HUES48 (cell line): ENCODE measurements around the gene ZNF419.
"Not testable (repeated sequence)": the region's sequence is repeated elsewhere in the genome, so short reads cannot be mapped to it uniquely, and the experiment has no call there.

Experiments used
- H3K27ac ChIP-seq: one replicate; pipeline ENCODE4 v1.7.0; 2013; ENCODE audit warnings: low read depth, low read length, inconsistent platforms
- H3K27me3 ChIP-seq: 2 replicates; pipeline ENCODE4 v1.6.1; 2013; ENCODE audit warnings: mild to moderate bottlenecking, low read length; ENCODE audit not compliant: control insufficient read depth, insufficient read depth
- H3K36me3 ChIP-seq: 2 replicates; pipeline ENCODE4 v1.6.1; 2013; ENCODE audit warnings: low read length; ENCODE audit not compliant: control insufficient read depth, insufficient read depth
- H3K4me1 ChIP-seq: 2 replicates; pipeline ENCODE4 v1.6.1; 2013; ENCODE audit warnings: mild to moderate bottlenecking, low read length; ENCODE audit not compliant: control insufficient read depth, insufficient read depth
- H3K4me3 ChIP-seq: 2 replicates; pipeline ENCODE4 v1.5.1; 2013; ENCODE audit warnings: mild to moderate bottlenecking, low read depth, low read length
- H3K9ac ChIP-seq: 2 replicates; pipeline ENCODE4 v1.6.1; 2013; ENCODE audit warnings: mild to moderate bottlenecking, low read depth, low read length, moderate library complexity
- H3K9me3 ChIP-seq: 2 replicates; pipeline ENCODE4 v1.6.1; 2013; ENCODE audit warnings: low read length; ENCODE audit not compliant: control insufficient read depth, insufficient read depth

Gene ZNF419

GRCh38 chr19:57488299-57488644 is 722 bp downstream of the ZNF419 start:
- not testable (repeated sequence) for H3K27me3 ChIP-seq, H3K9me3 ChIP-seq, H3K9ac ChIP-seq, H3K27ac ChIP-seq, H3K4me1 ChIP-seq
- peaks cover 24% of the 10 kb centered on the region for H3K36me3 ChIP-seq
- peak overlapping the region; percentile 56 for H3K4me3 ChIP-seq

GRCh38 chr19:57499332-57499679 is 11.8 kb downstream of the ZNF419 start:
- not testable (repeated sequence) for H3K36me3 ChIP-seq, H3K27ac ChIP-seq, H3K27me3 ChIP-seq, H3K9me3 ChIP-seq, H3K9ac ChIP-seq, H3K4me1 ChIP-seq
- peak overlapping the region; percentile 76 for H3K4me3 ChIP-seq

- H3K9me3 ChIP-seq, H3K27me3 ChIP-seq, H3K36me3 ChIP-seq, H3K4me1 ChIP-seq: not testable (repeated sequence)
- Histone ChIP-seq H3K27ac (peak within 1 kb of the TSS; percentile 40), H3K9ac (peak within 1 kb of the TSS; percentile 72), H3K4me3 (peak within 1 kb of the TSS; percentile 76)
Observed at GRCh38 chr19:57499680-57500395, 12.3 kb downstream of the ZNF419 start, which contains the start of gene ZNF773. Gene ZNF773 (plus strand): TSS chr19:57499938. CDS start chr19:57500081, 143 bp downstream.

- H3K9me3 ChIP-seq, H3K27me3 ChIP-seq, H3K4me1 ChIP-seq, H3K27ac ChIP-seq, H3K9ac ChIP-seq: not testable (repeated sequence)
- Histone ChIP-seq H3K36me3 (peaks cover 11% of the 10 kb centered on the region), H3K4me3 (peak overlapping the region; percentile 57)
Observed at GRCh38 chr19:57500400-57500799, 12.8 kb downstream of the ZNF419 start.

GRCh38 chr19:57506163-57506562 is 18.6 kb downstream of the ZNF419 start:
- Histone ChIP-seq H3K9ac (no peak overlapping the region), H3K4me3 (no peak overlapping the region), H3K36me3 (peaks cover 35% of the 10 kb centered on the region), H3K4me1 (no peaks in the 10 kb centered on the region), H3K27ac (no peak overlapping the region), H3K9me3 (peaks cover 9% of the 10 kb centered on the region; the same call in 1 of the 2 replicates), H3K27me3 (no peaks in the 10 kb centered on the region)

GRCh38 chr19:57511484-57511883 is 23.9 kb downstream of the ZNF419 start:
- Histone ChIP-seq H3K27ac (no peak overlapping the region), H3K4me3 (no peak overlapping the region), H3K36me3 (peaks cover 12% of the 10 kb centered on the region), H3K27me3 (no peaks in the 10 kb centered on the region), H3K9ac (no peak overlapping the region), H3K4me1 (no peaks in the 10 kb centered on the region), H3K9me3 (peaks cover 47% of the 10 kb centered on the region)

GRCh38 chr19:57512845-57513244 is 25.3 kb downstream of the ZNF419 start:
- H3K4me3 ChIP-seq: no peak overlapping the region
- no peak overlapping the region for H3K27ac ChIP-seq
- no peaks in the 10 kb centered on the region; the same call in 1 of the 2 replicates for H3K36me3 ChIP-seq
- peaks cover 55% of the 10 kb centered on the region for H3K9me3 ChIP-seq
- H3K27me3 ChIP-seq: no peaks in the 10 kb centered on the region
- H3K9ac ChIP-seq: no peak overlapping the region
- H3K4me1 ChIP-seq: no peaks in the 10 kb centered on the region

- Histone ChIP-seq H3K4me1 (no peaks in the 10 kb centered on the region), H3K27me3 (no peaks in the 10 kb centered on the region), H3K4me3 (no peak overlapping the region), H3K9ac (no peak overlapping the region), H3K9me3 (peaks cover 47% of the 10 kb centered on the region), H3K27ac (no peak overlapping the region), H3K36me3 (no peaks in the 10 kb centered on the region)
Observed at GRCh38 chr19:57515255-57515654, 27.7 kb downstream of the ZNF419 start.

GRCh38 chr19:57518021-57518420 is 30.5 kb downstream of the ZNF419 start:
- H3K27me3 ChIP-seq: not testable (repeated sequence)

GRCh38 chr19:57527136-57527881 is 39.8 kb downstream of the ZNF419 start, which contains the start of gene ZNF549:
Gene ZNF549 (plus strand): TSS chr19:57527356. CDS start chr19:57527574, 218 bp downstream.
- peak within 1 kb of the TSS; percentile 87 for H3K4me3 ChIP-seq
- H3K27ac ChIP-seq: peak within 1 kb of the TSS; percentile 88
- peaks cover 17% of the 10 kb centered on the region for H3K36me3 ChIP-seq
- H3K4me1 ChIP-seq: peaks cover 3% of the 10 kb centered on the region; the same call in 1 of the 2 replicates
- H3K9ac ChIP-seq: peak within 1 kb of the TSS; percentile 78
- H3K9me3 ChIP-seq: peaks cover 7% of the 10 kb centered on the region; the same call in 1 of the 2 replicates
- no peaks in the 10 kb centered on the region for H3K27me3 ChIP-seq

More at GRCh38 chr19:57518021-57518420, 30.5 kb downstream of the ZNF419 start:
- H3K27ac ChIP-seq, H3K4me1 ChIP-seq, H3K9ac ChIP-seq, H3K4me3 ChIP-seq, H3K36me3 ChIP-seq: not testable (repeated sequence)
- peaks cover 32% of the 10 kb centered on the region for H3K9me3 ChIP-seq

- Histone ChIP-seq H3K36me3 (peaks cover 88% of the 10 kb centered on the region), H3K4me3 (no peak overlapping the region), H3K4me1 (no peaks in the 10 kb centered on the region), H3K9me3 (peaks cover 80% of the 10 kb centered on the region), H3K27ac (no peak overlapping the region), H3K9ac (no peak overlapping the region), H3K27me3 (no peaks in the 10 kb centered on the region)
Observed at GRCh38 chr19:57537953-57538547, 50.5 kb downstream of the ZNF419 start.
